GM18526 (cell line): ENCODE data around the gene SPPL3.

Experiments
- POLR2A ChIP-seq: IDR thresholded peaks from 3 replicates; pipeline ENCODE4 v1.6.1; 2011; ENCODE audit not compliant: insufficient read length; ENCODE audit errors: extremely low read depth

SPPL3 gene

DNA sequence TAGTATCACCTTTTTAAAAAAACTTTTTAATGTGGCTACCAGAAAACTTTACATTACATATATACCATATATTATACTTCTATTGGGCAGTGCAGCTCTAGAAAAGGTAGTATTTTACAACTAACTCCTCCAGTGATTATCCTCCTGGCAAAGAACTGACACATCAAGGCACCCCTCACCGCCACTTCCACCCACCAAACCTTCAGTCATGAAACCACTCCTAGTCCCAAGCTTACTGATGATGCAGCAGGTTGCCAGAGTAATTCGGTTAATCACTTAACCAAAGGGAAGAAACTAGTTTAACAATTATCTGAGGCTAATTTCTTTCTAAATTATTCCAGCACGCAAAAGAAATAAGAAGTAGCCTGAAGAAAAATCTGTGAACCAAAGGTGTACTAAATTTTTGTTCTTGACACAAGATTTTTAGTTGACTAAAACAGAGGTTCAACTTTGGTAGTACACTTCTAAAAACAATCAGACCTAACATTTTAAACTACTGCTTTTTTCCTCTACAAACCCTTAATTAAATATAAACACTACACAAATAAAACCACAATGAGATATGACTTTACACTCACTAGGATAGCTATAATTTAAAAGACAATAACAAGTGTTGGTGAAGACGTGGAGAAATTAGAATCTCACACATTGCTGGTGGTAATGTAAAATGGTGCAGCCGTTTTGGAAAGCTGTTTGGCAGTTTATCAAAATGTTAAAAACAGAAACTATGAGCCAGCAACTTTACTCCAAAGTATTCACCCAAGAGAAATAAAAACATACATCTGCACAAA lies 16.7 kb downstream of the SPPL3 start:
- no peak for TF ChIP-seq POLR2A

DNA sequence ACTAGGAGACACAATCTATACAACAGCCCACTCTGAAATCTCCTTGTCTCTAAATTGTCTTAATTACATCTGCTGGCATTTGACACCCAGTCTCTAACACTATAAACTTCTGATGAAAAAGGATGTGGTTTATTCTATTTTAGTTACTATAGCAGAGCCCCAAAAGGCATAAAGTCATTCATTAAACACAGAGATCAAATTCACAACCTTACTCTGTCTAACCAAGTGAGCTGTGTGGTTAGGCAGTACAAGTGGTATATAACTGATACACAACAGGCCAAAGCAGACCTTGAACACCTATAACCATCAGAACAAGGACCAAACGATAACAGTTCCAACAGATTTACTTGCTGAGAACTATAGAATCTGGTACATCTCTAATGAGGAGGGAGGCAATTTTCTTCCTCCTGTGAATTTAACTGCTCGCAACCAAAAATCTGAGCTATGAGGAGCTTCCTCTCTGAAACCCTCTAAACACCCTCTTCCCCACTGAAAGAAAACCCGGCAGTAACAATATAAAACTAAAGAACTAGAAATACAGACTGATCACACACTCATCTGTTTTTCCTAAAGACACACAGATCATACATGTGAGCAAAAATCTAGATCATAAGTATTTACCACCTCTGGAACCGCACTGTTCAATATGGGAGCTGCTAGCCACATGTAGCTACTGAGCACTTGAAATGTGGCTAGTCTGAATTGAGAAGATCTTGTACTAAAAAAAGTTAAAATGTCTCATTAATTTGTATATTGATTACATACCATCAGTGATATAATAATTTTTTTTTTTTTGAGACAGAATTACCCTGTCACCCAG lies 17.7 kb downstream of the SPPL3 start:
- no peak for TF ChIP-seq POLR2A

- no peak for TF ChIP-seq POLR2A
These were observed 18.6 kb downstream of the SPPL3 start for GRCh38 chr12:120885521-120885920.

- TF ChIP-seq POLR2A, result no peak
These were observed 19.5 kb downstream of the SPPL3 start for GRCh38 chr12:120884644-120885043.

GRCh38 chr12:120882055-120882555 lies 22.1 kb downstream of the SPPL3 start:
- no peak for TF ChIP-seq POLR2A

GRCh38 chr12:120879718-120880300 lies 24.3 kb downstream of the SPPL3 start:
- TF ChIP-seq POLR2A, result no peak

- TF ChIP-seq POLR2A, result no peak
These were observed 25.1 kb downstream of the SPPL3 start for GRCh38 chr12:120879102-120879501.

DNA sequence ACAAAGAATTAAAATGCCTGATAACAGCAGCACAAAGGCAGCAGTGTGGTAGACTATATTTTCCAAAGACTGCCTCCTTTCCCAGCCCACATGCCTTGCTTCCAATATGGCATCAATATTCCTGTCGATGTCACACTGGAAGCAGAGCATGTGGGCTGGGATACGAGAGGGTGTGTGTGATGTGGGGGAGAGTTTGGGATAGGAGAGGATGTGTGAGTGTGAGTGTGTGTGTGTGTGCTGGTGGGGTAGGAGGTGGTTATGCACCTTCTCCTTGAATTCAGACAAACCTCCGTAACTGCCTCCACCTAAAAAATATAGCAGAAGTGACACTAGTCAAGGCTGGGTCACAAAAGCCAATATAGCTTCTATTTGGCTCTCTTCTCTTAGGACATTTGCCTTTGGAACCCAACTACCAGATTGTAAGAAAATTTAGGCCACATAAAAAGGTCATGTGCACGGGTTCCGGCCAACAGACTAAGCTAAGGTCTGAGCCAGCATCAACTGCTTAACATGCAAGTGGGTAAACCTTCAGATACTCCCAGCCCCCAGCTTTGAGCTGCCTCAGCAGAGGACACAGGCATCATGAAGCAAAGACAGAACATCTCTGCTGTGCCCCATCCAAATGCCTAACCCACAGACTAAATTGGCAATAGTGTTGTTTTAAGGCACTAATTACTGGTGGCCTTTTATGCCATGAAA lies 29.5 kb downstream of the SPPL3 start:
- no peak for TF ChIP-seq POLR2A

- no peak for TF ChIP-seq POLR2A
These were observed 30.9 kb downstream of the SPPL3 start for GRCh38 chr12:120873226-120873625.

DNA sequence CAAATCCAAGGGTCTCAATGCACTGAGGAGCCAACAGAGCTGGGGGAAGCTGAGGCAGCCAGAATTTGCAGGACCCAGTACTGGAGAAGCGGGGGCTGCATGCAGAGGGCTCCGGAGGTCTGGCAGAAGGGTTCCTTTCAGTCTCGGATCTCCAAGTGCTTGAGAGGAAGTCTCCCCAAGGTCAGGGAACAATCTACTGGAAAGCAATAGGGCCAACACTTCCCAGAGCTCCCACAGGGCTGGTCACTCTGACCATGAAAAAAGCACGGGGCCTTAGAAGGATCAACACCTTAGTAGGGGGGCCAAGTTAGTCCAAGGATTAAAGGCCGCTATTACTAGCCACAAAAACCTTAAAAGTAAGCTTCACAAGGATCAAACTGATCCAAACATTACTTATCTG lies 31.7 kb downstream of the SPPL3 start:
- no peak for TF ChIP-seq POLR2A

GRCh38 chr12:120870415-120870814 lies 33.7 kb downstream of the SPPL3 start:
- TF ChIP-seq POLR2A, result no peak

- no peak for TF ChIP-seq POLR2A
These were observed 34.8 kb downstream of the SPPL3 start for GRCh38 chr12:120869376-120869775.

DNA sequence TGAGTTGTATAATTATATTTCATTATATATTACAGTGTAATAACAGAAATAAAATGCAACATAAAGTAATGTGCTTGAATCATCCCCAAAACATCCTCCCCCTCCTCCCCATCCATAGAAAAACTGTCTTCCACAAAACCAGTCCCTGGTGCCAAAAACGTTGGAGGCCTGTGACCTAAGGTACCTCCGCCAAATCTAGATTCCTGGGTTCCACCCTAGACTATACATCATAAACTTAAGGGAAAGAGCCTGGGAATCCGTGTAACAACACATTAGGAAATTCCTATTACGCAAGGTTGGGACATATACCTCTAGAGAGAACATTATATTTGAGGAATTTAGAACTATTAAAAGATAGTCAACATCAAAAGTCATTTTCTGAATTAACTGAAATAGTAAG lies 38.0 kb downstream of the SPPL3 start:
- no peak for TF ChIP-seq POLR2A

DNA sequence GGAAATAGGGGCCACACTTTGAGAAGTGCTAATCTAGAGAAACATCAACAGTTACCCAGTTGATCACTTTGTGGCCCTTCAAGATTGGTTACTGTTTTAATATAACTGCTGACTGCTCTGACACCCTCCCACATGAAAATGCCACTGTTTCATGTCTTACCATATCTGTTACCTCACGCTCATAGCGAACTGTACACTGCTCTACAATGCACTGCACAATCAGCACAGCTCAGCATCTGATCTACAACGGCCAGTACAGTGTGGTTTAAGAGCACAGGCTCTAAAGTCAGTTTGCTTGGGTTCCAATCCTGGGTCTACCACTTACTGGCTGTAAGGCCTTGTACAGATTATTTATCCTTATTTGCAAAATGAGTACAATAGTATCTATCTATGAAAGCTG lies 39.1 kb downstream of the SPPL3 start:
- TF ChIP-seq POLR2A, result no peak

DNA sequence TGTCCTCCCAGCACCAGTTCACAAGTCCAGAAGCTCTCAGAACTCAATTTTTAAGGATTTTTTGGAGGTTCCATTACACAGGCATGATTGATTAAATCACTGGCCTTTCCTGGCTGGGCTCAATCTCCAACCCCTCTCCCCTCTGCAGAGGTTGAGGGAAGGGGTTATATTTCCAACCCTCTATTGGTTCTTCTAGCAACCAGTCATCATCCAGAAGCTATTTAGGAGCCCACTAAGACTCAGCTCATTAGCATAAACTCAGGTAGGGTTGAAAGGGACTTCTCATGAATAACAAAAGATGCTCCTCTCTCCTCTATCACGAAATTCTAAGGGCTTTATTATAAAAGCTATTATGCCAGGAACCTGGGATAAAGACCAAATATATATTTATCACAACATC lies 41.5 kb downstream of the SPPL3 start:
- no peak for TF ChIP-seq POLR2A
